Activated CD8-positive, alpha-beta memory T cell treated with anti-CD3 and anti-CD28 coated beads for 4 hours (primary cell): ENCODE results near the gene MDFI.

Source experiments
- DNase-seq, 2 donors: peaks; one replicate each; pipeline ENCODE4 v3.0.0-alpha.2; 2020; ENCODE audit warnings: low read depth in 2 of 2

MDFI gene

GRCh38 chr6:41634657-41635056 lies 3.6 kb upstream of the MDFI start:
- DNase-seq, result no peak

- DNase-seq, result no peak
These were observed 2.9 kb upstream of the MDFI start for GRCh38 chr6:41635365-41635764.

- DNase-seq, result no peak
These were observed 1.5 kb upstream of the MDFI start for GRCh38 chr6:41636833-41637193.

- DNase-seq, result no peak
These were observed 870 bp upstream of the MDFI start for GRCh38 chr6:41637194-41638001.

GRCh38 chr6:41638935-41639808 lies 904 bp downstream of the MDFI start:
- no peak for DNase-seq

- DNase-seq, result no peak
These were observed 1.6 kb downstream of the MDFI start for GRCh38 chr6:41639809-41640371.

- no peak for DNase-seq
These were observed 2.2 kb downstream of the MDFI start for GRCh38 chr6:41640426-41640825.

- DNase-seq, result no peak
These were observed 3.2 kb downstream of the MDFI start for GRCh38 chr6:41641352-41641925.

- no peak for DNase-seq
These were observed 4.1 kb downstream of the MDFI start for GRCh38 chr6:41642090-41642959.

- no peak for DNase-seq
These were observed 5.0 kb downstream of the MDFI start for GRCh38 chr6:41642960-41643898.

GRCh38 chr6:41643899-41644269 lies 5.6 kb downstream of the MDFI start:
- no peak for DNase-seq

- no peak for DNase-seq
These were observed 6.1 kb downstream of the MDFI start for GRCh38 chr6:41644297-41644879.

- DNase-seq, result no peak
These were observed 6.8 kb downstream of the MDFI start for GRCh38 chr6:41645007-41645618.

- no peak for DNase-seq
These were observed 7.9 kb downstream of the MDFI start for GRCh38 chr6:41646026-41646795.

- DNase-seq, result no peak
These were observed 8.8 kb downstream of the MDFI start for GRCh38 chr6:41647061-41647511.

GRCh38 chr6:41648070-41648585 lies 9.9 kb downstream of the MDFI start:
- no peak for DNase-seq

- no peak for DNase-seq
These were observed 10.7 kb downstream of the MDFI start for GRCh38 chr6:41648921-41649320.

- no peak for DNase-seq
These were observed 11.3 kb downstream of the MDFI start for GRCh38 chr6:41649596-41649995.
